Activated T-cell treated with anti-CD3 and anti-CD28 coated beads, Interleukin-2, amount 50 U/mL, for 4 hours (primary cell): ENCODE results near the gene FAM234A. TPM values are rescaled to one million over a fixed set of nuclear protein-coding genes. Genes with fewer than 3 reads are reported as not detected.
A peak's percentile ranks its signal among the peaks of the same experiment; 100 is the strongest.
"Not testable (repeated sequence)": the region's sequence is repeated elsewhere in the genome, so short reads cannot be mapped to it uniquely, and the experiment has no call there.

Source experiments
- ATAC-seq, 2 donors: fragments of 200-7000 bp; cut with Tn5 transposase; one replicate each; pipeline ENCODE4 v1.10.0; 2021
- DNase-seq: peaks from one replicate; pipeline ENCODE4 v3.0.0-alpha.2; 2020
- H3K27me3 Mint-ChIP-seq: one replicate; pipeline ENCODE4 v1.8.0; 2021; ENCODE audit warnings: low read depth, mixed read lengths
- H3K36me3 Mint-ChIP-seq: one replicate; pipeline ENCODE4 v1.8.0; 2022; ENCODE audit warnings: mixed read lengths; ENCODE audit not compliant: insufficient read depth
- H3K4me1 Mint-ChIP-seq: one replicate; pipeline ENCODE4 v1.8.0; 2021; ENCODE audit warnings: low read depth, mixed read lengths
- H3K4me3 Mint-ChIP-seq: one replicate; pipeline ENCODE4 v1.8.0; 2021; ENCODE audit warnings: mild to moderate bottlenecking, moderate library complexity, mixed read lengths
- H3K9me3 Mint-ChIP-seq: one replicate; pipeline ENCODE4 v1.8.0; 2021; ENCODE audit warnings: mixed read lengths
- total RNA-seq, 3 donors: library from RNA; stranded (reverse); gene quantifications; one replicate each; pipeline ENCODE4 v1.2.1, GENCODE V29; 2021

The FAM234A gene
- total RNA-seq, 3 donors from 2014 or later = 14.5 to 19.3 (median 17.3) TPM

GRCh38 chr16:265711-266110, 31.1 kb downstream of the FAM234A start:
- Mint-ChIP-seq H3K27me3 (no peaks in the 10 kb centered on the region), H3K36me3 (peaks cover 4% of the 10 kb centered on the region), H3K4me3 (no peak overlapping the region), H3K4me1 (peaks cover 4% of the 10 kb centered on the region), H3K9me3 (no peaks in the 10 kb centered on the region)
- DNase-seq (no peak), ATAC-seq (peak; percentile 27 to 28)

GRCh38 chr16:266258-267164, 31.9 kb downstream of the FAM234A start:
- Mint-ChIP-seq H3K4me1 (peaks cover 4% of the 10 kb centered on the region), H3K36me3 (peaks cover 3% of the 10 kb centered on the region), H3K4me3 (no peak overlapping the region), H3K9me3 (no peaks in the 10 kb centered on the region), H3K27me3 (no peaks in the 10 kb centered on the region)
- ATAC-seq (no peak), DNase-seq (no peak)

- DNase-seq, H3K4me3 Mint-ChIP-seq, H3K9me3 Mint-ChIP-seq, H3K27me3 Mint-ChIP-seq, H3K4me1 Mint-ChIP-seq, ATAC-seq, H3K36me3 Mint-ChIP-seq: not testable (repeated sequence)
These were observed 32.9 kb downstream of the FAM234A start for GRCh38 chr16:267562-267961.

GRCh38 chr16:268141-269053, 33.8 kb downstream of the FAM234A start:
- Mint-ChIP-seq H3K4me3 (no peak overlapping the region), H3K36me3 (no peaks in the 10 kb centered on the region), H3K27me3 (peaks cover 1% of the 10 kb centered on the region), H3K9me3 (no peaks in the 10 kb centered on the region), H3K4me1 (peaks cover 4% of the 10 kb centered on the region)
- ATAC-seq = no peak
- DNase-seq = no peak

GRCh38 chr16:269061-269796, 34.6 kb downstream of the FAM234A start:
- Mint-ChIP-seq H3K4me1 (peaks cover 4% of the 10 kb centered on the region), H3K9me3 (no peaks in the 10 kb centered on the region), H3K36me3 (no peaks in the 10 kb centered on the region), H3K27me3 (peaks cover 1% of the 10 kb centered on the region), H3K4me3 (no peak overlapping the region)
- ATAC-seq (no peak), DNase-seq (no peak)

GRCh38 chr16:270381-271255, 36.0 kb downstream of the FAM234A start:
- no peak for DNase-seq
- Mint-ChIP-seq H3K4me1 (peaks cover 4% of the 10 kb centered on the region), H3K4me3 (no peak overlapping the region), H3K9me3 (no peaks in the 10 kb centered on the region), H3K27me3 (peaks cover 1% of the 10 kb centered on the region), H3K36me3 (no peaks in the 10 kb centered on the region)
- no peak for ATAC-seq

GRCh38 chr16:272633-273546, 38.3 kb downstream of the FAM234A start:
- H3K9me3 Mint-ChIP-seq = no peaks in the 10 kb centered on the region
- H3K4me1 Mint-ChIP-seq = peaks cover 3% of the 10 kb centered on the region
- no peaks in the 10 kb centered on the region for H3K36me3 Mint-ChIP-seq
- peaks cover 15% of the 10 kb centered on the region for H3K27me3 Mint-ChIP-seq
- H3K4me3 Mint-ChIP-seq = no peak overlapping the region
- ATAC-seq (no peak), DNase-seq (no peak)

GRCh38 chr16:273547-274421, 39.2 kb downstream of the FAM234A start:
- H3K4me1 Mint-ChIP-seq = peaks cover 4% of the 10 kb centered on the region
- ATAC-seq = no peak
- no peaks in the 10 kb centered on the region for H3K36me3 Mint-ChIP-seq
- no peak for DNase-seq
- no peak overlapping the region for H3K4me3 Mint-ChIP-seq
- no peaks in the 10 kb centered on the region for H3K9me3 Mint-ChIP-seq
- peaks cover 19% of the 10 kb centered on the region for H3K27me3 Mint-ChIP-seq

- no peaks in the 10 kb centered on the region for H3K9me3 Mint-ChIP-seq
- DNase-seq (no peak), ATAC-seq (peak; percentile 26 to 52)
- no peaks in the 10 kb centered on the region for H3K36me3 Mint-ChIP-seq
- no peak overlapping the region for H3K4me3 Mint-ChIP-seq
- H3K4me1 Mint-ChIP-seq = peaks cover 9% of the 10 kb centered on the region
- peaks cover 23% of the 10 kb centered on the region for H3K27me3 Mint-ChIP-seq
These were observed 40.5 kb downstream of the FAM234A start for GRCh38 chr16:275041-275641.

GRCh38 chr16:275786-276232, 41.2 kb downstream of the FAM234A start, which contains the start of gene RGS11:
Gene RGS11 (minus strand): TSS chr16:275944. CDS start chr16:275911, 33 bp downstream.
- ATAC-seq (no peak), DNase-seq (no peak)
- no peaks in the 10 kb centered on the region for H3K36me3 Mint-ChIP-seq

GRCh38 chr16:276426-277077, 41.9 kb downstream of the FAM234A start:
- peaks cover 9% of the 10 kb centered on the region for H3K4me1 Mint-ChIP-seq
- H3K9me3 Mint-ChIP-seq = no peaks in the 10 kb centered on the region
- ATAC-seq (no peak), DNase-seq (no peak)
- H3K36me3 Mint-ChIP-seq = no peaks in the 10 kb centered on the region
- peak overlapping the region; percentile 73 for H3K4me3 Mint-ChIP-seq
- H3K27me3 Mint-ChIP-seq = peaks cover 28% of the 10 kb centered on the region

More at GRCh38 chr16:275786-276232, 41.2 kb downstream of the FAM234A start, which contains the start of gene RGS11:
- peaks cover 23% of the 10 kb centered on the region for H3K27me3 Mint-ChIP-seq
- peaks cover 9% of the 10 kb centered on the region for H3K4me1 Mint-ChIP-seq
- peak within 1 kb of the TSS; percentile 73 for H3K4me3 Mint-ChIP-seq
- no peaks in the 10 kb centered on the region for H3K9me3 Mint-ChIP-seq
